GM21786 (cell line): ENCODE results near the gene COL4A2.

Experiments used
- ATAC-seq: cut with Tn5 transposase; IDR thresholded peaks from one replicate; pipeline ENCODE4 v1.9.1; 2021; ENCODE audit not compliant: unreplicated experiment

The COL4A2 gene

GRCh38 chr13:110398564-110399507 lies 91.8 kb downstream of the COL4A2 start:
- no peak for ATAC-seq

- no peak for ATAC-seq
Observed at GRCh38 chr13:110399801-110400200, 92.7 kb downstream of the COL4A2 start.

GRCh38 chr13:110400786-110401533 lies 93.9 kb downstream of the COL4A2 start:
- ATAC-seq: no peak

- ATAC-seq: no peak
Observed at GRCh38 chr13:110402299-110403069, 95.4 kb downstream of the COL4A2 start.

DNA sequence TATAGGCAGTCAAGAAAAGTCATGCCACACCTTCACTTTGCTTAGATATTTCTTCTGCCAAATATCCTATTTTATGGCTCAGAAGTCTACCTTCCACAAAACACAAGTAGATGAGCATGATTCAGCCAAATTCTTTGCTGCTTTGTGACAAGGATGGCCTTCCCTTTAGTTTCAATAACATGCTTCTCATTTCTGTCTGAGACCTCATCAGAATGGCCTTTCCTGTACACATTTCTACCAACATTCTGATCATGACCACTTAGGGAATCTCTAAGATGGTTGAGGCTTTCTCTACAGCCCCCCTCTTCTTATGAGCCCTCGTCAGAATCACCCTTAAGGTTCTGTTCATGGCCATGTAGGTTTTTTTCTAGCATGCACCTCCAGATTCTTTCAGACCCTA lies 96.2 kb downstream of the COL4A2 start:
- ATAC-seq: no peak

DNA sequence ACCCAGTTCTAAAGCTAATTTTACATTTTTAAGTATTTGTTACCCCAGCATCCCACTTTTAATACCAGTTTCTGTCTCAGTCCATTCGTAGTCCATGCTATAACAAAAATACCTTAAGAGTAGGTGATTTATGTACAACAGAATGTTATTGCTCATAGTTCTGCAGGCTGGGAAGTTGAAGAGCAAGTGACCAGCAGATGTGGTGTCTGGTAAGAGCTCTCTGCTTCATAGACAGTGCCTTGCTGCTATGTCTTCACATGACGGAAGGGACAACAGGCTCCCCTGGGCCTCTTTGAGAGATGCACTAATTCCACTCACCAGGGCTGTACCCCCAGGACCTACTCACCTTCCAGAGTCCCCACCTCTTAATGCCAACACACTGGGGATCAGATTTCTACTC lies 96.6 kb downstream of the COL4A2 start:
- ATAC-seq: no peak

DNA sequence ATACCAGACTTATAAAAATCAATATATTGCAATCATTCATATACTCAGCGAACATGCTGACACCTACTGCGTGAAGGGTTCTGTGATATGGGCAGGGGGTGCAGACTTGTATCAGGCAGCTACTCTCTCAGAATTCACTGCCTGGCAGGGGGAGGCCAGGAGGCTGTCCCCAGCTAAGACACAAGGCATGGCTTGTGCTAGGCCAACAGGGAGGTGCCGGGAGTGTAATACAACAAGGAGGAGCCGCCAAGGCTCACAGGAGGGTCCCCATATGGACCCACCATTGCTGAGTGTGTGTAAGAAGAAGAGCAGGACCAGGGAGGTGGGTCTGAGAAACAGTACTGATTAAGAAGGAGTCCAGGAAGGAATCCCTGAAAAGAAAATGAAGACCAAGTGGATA lies 97.2 kb downstream of the COL4A2 start:
- ATAC-seq: no peak

- no peak for ATAC-seq
Observed at GRCh38 chr13:110405597-110406450, 98.7 kb downstream of the COL4A2 start.

- ATAC-seq: no peak
Observed at GRCh38 chr13:110407021-110407420, 99.9 kb downstream of the COL4A2 start.

- ATAC-seq: no peak
Observed at GRCh38 chr13:110407531-110407930, 100.4 kb downstream of the COL4A2 start.

GRCh38 chr13:110408286-110408685 lies 101.2 kb downstream of the COL4A2 start:
- no peak for ATAC-seq

DNA sequence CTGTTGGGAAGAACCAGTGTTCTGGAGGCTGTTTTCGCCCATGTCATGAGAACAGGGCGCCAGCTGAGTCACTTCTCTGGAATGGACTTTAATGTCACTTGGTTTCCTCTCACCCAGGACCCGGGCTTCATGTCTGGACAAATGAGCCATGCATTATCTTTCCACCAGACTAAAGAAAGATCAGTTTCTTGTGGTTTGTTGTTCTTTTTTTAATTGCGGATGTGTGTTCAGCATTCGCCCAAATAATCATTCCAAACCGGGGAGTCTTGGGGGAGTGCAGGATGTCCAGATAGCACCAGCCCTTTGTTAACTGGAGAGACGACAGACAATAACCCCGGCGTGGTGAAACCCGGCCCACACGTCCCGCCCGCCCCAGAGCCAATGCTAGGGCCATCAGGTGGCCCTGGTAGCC lies 102.5 kb downstream of the COL4A2 start:
- ATAC-seq: no peak

- ATAC-seq: no peak
Observed at GRCh38 chr13:110410000-110410399, 102.9 kb downstream of the COL4A2 start.

- ATAC-seq: no peak
Observed at GRCh38 chr13:110410936-110411687, 104.0 kb downstream of the COL4A2 start.

DNA sequence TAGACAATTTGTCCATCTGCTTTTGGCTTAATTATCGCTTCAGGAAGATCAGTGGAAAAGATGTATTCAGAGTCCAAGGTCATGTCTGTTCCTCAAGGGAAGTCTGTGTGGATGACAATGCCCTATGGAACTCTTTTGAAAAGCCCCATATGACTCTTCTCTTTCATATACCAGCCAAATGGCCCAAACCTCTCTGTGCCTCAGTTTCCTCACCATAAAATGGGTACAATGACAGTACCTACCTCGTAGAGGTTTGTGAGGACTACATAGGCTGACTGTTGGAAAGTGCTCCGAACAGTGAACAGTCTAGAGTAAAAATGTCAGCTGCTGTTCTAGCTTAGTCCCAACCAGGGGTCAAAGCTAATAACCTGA lies 104.6 kb downstream of the COL4A2 start:
- ATAC-seq: no peak

GRCh38 chr13:110412132-110412914 lies 105.2 kb downstream of the COL4A2 start:
- ATAC-seq: peak; percentile 87

DNA sequence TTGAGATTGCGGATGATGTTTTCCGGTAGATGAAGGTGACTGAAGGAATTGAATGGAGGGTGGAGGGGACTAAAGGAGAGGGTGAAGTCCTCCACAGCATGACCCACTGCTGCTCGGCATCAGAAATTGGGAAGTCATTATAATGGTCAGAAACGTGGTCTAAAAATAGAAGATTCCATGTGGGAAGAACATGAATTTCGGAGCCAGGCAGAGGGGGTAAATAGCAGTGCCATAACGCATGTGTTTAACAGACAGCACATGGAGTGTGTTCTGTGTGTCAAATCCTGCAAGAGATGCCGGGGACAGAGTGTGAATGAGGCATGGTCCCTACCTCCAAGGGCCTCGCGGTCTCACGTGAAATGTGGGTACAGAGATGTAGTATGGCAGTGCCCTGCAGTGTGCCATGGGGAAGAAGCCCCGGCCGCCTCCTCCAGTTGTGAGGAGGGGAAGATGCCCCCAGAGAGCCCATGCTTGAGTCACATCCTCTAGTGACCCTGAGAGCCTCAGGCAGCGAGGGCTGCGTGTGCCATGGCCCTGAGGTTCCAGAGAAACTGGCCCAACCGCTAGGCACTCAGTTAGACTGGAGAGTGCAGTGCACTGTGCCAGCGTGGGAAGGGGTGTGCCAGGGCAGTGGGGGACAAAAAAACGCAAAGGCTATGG lies 106.1 kb downstream of the COL4A2 start:
- no peak for ATAC-seq

GRCh38 chr13:110413676-110414040 lies 106.6 kb downstream of the COL4A2 start:
- ATAC-seq: no peak
